ENCODE data around the gene XRCC5. TPM values are rescaled to one million over a fixed set of nuclear protein-coding genes. Genes with fewer than 3 reads are reported as not detected.
"Not testable (repeated sequence)": the region's sequence is repeated elsewhere in the genome, so short reads cannot be mapped to it uniquely, and the experiment has no call there.

Gene XRCC5
- polyA plus RNA-seq (ENCODE audit: insufficient read length in 4 of 4): 100 to 1,000 TPM; 308 to 423 (median 375) TPM

GRCh38 chr2:216108967-216109921, at the start of gene XRCC5:
Gene XRCC5 (plus strand): TSS chr2:216109348. CDS start chr2:216109437, 89 bp downstream.
- DNase-seq (ENCODE audit: low read depth in 4 of 4, low spot score in 3 of 4): peak; percentile 95 to 100 (median 96)

DNA sequence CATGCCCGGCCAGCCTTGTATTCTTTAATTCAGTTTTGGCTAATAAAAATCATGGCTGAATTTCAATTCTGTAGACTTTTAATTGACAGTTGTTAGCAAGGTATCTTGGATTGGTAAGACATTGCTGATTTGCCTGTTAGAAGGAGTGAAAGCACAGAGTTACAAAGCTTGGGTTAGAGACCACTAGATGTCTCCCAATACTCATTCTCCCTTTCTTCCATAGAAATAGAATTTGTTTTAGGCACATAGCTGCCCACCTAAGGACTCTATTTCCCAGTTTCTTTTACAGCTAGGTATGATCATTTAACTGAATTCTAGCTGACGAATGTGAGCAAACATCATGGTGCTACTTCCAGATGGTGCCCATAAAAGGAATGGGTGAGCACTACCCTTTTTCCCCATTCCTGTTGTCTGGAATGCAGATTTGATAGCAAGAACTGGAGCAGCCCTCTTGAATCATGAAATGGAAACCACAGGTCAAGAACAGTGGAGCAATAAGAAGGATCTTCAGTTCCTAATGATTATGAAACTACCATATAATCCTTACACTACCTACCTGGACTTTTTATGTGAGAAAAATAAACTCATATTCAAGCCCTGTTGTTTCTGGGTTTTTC, 45.0 kb upstream of the XRCC5 start:
- DNase-seq (ENCODE audit: low read depth in 4 of 4, low spot score in 3 of 4): no peak

DNA sequence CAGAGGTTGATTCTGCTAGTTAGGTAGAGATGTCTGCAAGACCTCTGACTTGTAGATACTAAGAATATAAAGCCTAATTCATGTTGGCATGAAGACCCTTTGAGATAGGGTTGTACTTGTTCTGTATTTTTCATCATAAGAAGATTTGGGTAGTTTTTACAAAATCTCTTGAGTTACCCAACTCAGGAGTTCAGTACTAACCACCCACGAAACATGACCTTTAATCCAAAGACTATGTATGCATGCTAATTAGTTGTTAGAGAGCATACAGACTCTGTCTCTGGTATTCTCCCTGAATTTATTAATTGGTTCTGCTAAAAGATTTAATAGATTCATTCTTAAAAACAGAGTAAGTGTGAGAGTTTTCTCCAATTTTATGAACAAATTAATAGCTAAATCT, 44.5 kb upstream of the XRCC5 start:
- DNase-seq (ENCODE audit: low read depth in 4 of 4, low spot score in 3 of 4): no peak

- no peak for DNase-seq (ENCODE audit: low read depth in 4 of 4, low spot score in 3 of 4)
Measured at GRCh38 chr2:216066230-216066629, 42.9 kb upstream of the XRCC5 start.

DNA sequence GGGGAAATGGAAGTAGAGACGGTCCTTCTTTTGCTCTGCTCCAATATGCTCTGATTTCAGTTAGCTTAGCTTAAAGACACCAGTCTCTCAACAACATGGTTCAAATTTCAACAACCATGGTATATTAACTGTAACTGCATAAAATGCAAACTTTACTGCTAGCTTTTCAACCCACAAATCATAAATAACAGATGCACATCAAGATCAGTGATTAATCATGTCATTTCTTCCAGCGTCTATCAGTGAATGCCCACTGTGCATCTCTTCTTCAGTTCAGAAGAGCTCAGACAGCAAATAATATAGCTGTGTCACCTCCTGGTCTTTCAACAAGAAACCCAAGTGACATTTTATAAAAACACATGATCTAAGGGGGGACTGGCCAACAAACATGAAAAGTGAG, 40.1 kb upstream of the XRCC5 start:
- DNase-seq (ENCODE audit: low read depth in 4 of 4, low spot score in 3 of 4): no peak

GRCh38 chr2:216070195-216070594, 39.0 kb upstream of the XRCC5 start:
- DNase-seq (ENCODE audit: low read depth in 4 of 4, low spot score in 3 of 4): no peak

DNA sequence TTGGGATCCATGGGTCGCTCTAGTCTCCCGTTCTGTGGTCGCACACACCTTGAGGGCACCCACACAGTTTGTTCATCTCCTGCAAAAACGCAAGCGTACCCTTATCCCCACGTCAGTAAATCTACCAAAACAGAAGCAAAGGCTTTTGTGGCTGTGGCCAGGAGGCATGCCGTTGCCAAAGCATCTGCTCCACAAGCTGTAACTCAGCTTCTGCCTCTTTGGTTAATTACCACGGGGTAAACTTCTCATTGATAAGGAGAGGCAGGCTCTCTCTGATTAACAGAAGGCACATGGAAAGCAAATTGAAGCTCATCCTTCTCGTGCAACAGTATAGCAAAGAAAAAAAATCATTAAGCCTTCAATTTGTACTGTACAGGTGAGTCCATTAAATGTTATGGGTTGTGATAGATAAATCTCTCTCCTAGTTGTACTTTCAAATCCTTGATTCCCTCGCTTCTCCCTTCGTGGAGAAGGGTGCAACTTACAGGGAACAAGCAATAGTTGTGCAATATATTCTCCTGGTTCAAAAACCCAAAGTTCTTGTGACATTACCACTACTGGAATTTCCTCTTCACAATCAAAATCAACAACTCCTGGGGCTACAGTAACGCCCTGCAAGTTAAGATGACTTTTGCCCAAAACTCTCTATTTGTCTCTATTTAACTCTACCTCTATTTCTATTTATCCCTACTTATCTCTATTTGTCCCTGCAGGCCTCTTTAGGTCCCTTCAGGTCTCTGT, 37.9 kb upstream of the XRCC5 start:
- no peak for DNase-seq (ENCODE audit: low read depth in 4 of 4, low spot score in 3 of 4)

GRCh38 chr2:216072473-216072872, 36.7 kb upstream of the XRCC5 start:
- DNase-seq (ENCODE audit: low read depth in 4 of 4, low spot score in 3 of 4): no peak

GRCh38 chr2:216073773-216074172, 35.4 kb upstream of the XRCC5 start:
- DNase-seq (ENCODE audit: low read depth in 4 of 4, low spot score in 3 of 4): no peak

GRCh38 chr2:216074380-216074779, 34.8 kb upstream of the XRCC5 start:
- DNase-seq (ENCODE audit: low read depth in 4 of 4, low spot score in 3 of 4): no peak

DNA sequence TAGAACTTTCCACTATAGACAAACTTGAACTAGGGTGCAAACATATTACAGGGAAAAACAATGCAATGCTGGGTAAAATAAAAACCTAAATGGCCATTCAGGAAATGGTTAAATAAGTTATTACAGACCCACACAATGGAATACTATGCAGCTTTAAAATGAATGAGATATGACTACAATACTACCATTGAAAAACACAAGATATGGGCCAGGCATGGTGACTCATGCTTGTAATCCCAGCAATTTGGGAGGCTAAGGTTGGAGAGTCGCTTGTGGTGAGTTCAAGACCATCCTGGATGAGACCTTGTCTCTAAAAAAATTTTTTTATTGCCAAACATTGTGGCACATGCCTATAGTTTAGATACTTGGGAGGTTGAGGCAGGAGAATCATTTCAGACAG, 34.4 kb upstream of the XRCC5 start:
- DNase-seq (ENCODE audit: low read depth in 4 of 4, low spot score in 3 of 4): no peak

GRCh38 chr2:216075510-216076485, 33.4 kb upstream of the XRCC5 start:
- no peak for DNase-seq (ENCODE audit: low read depth in 4 of 4, low spot score in 3 of 4)

GRCh38 chr2:216078776-216079175, 30.4 kb upstream of the XRCC5 start:
- DNase-seq (ENCODE audit: low read depth in 4 of 4, low spot score in 3 of 4): no peak

GRCh38 chr2:216080048-216080447, 29.1 kb upstream of the XRCC5 start:
- not testable (repeated sequence) for DNase-seq (ENCODE audit: low read depth in 4 of 4, low spot score in 3 of 4)

DNA sequence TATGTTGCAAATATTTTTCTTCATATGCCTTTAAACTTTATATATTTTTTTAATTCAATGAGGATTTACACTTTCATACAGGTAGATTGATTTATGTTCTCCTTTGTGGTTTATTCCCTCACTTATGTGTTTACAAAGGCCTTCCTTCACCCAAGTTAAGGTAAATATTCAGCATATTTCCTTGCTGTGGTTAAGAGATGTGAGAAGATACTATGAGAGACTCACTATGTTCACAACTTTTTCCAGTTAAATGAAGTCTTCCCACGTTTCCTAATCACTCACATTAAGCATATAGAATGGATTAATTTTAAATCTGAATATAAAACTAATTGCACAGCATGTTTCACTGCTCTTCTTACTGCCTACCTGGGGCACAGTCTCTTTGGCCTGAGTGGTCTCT, 28.1 kb upstream of the XRCC5 start:
- DNase-seq (ENCODE audit: low read depth in 4 of 4, low spot score in 3 of 4): no peak

DNA sequence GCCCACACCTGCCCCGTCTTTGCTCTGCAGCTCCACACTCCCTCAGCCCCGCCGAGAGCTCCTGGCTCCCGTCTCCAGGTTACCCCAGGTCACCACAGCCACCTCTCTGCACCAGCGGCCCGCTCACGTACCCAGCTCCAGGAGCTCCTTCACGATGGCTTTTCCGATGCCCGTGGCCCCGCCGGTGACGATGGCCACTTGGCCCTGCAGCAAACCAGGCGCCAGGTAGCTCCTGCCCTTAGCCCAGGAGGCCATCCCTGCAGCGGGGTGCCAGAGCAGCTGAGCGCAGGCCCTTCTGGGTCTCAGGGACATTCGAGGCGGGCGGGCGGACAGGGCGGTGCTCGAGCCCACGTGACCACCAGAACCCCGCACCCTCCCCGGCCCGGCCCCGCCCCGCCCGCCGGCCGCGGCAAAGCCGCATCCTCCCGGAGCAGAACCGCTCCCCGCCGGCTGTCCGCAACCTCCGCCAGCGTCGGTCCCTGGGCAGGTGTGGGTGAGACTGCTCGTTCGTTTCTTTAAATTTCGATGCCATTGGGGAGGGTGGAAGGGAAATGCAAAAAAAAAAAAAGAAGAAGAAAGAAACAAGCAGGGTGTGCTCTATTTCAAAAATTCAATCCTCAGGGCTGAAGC, 27.5 kb upstream of the XRCC5 start, which contains the start of the genes PECR and TMEM169:
TSS of gene PECR (minus strand) at position 323 of the 630 bp plus-strand sequence. CDS start at position 255, 68 bp downstream.
TSS of gene TMEM169 (plus strand) at position 433 of the 630 bp plus-strand sequence. CDS start 14,045 bp downstream, outside the sequence.
- DNase-seq (ENCODE audit: low read depth in 4 of 4, low spot score in 3 of 4): peak in 2 of 4 donors; percentile 46 to 67

GRCh38 chr2:216082117-216082711, 26.9 kb upstream of the XRCC5 start:
- no peak for DNase-seq (ENCODE audit: low read depth in 4 of 4, low spot score in 3 of 4)

GRCh38 chr2:216082805-216083204, 26.3 kb upstream of the XRCC5 start:
- DNase-seq (ENCODE audit: low read depth in 4 of 4, low spot score in 3 of 4): no peak
